Omental fat pad (tissue), 4 donors: ENCODE results near the gene TMEM51. TPM values are rescaled to one million over a fixed set of nuclear protein-coding genes. Genes with fewer than 3 reads are reported as not detected.
A peak's percentile ranks its signal among the peaks of the same experiment; 100 is the strongest.

ENCODE experiments used
- ATAC-seq: fragments of 150-250 bp; one replicate; pipeline ENCODE4 v1.9.1; 2016; ENCODE audit warnings: mild to moderate bottlenecking, moderate library complexity; ENCODE audit not compliant: low FRiP score
- DNase-seq: peaks from one replicate; pipeline ENCODE4 v3.0.0-alpha.2; 2019; ENCODE audit warnings: low spot score
- total RNA-seq, 4 donors: library from RNA; depleted of rRNA; stranded (reverse); fragments of >200 nt; gene quantifications; one replicate each; pipeline ENCODE4 v1.1.0, GENCODE V29; 2016
- TF ChIP-seq, protein P1 (sequence below), 3 donors: fragments of 450-650 bp; IDR thresholded peaks; one replicate each; pipeline ENCODE4 v1.5.1; 2016 to 2017; ENCODE audit warnings: antibody characterized with exemption in 3 of 3, mild to moderate bottlenecking in 3 of 3, moderate library complexity in 2 of 3

The TMEM51 gene
- total RNA-seq, 4 donors from 2014 or later, result 3.3 to 8.6 (median 4.4) TPM

DNA sequence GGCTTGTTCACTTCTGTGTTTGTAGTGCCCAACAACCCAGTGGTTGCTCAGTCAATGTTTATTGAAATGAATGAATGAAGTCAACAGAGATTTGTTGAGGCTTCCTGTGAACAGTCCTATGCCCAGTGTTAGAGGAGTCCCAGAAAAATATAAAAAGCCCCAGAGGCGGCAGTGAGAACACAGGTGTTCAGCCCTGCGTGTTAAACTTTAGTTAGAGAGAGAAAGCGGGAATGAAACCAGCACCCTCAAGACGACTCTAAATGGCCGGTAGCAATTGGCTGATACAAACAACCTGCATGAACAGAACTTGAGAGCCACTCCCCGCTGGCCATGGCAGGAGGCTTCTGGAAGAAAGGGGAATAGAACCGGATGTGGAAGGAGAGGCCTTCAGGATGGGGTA lies 22.6 kb downstream of the TMEM51 start:
- ATAC-seq (no peak), DNase-seq (no peak)
- TF ChIP-seq, protein P1, sequence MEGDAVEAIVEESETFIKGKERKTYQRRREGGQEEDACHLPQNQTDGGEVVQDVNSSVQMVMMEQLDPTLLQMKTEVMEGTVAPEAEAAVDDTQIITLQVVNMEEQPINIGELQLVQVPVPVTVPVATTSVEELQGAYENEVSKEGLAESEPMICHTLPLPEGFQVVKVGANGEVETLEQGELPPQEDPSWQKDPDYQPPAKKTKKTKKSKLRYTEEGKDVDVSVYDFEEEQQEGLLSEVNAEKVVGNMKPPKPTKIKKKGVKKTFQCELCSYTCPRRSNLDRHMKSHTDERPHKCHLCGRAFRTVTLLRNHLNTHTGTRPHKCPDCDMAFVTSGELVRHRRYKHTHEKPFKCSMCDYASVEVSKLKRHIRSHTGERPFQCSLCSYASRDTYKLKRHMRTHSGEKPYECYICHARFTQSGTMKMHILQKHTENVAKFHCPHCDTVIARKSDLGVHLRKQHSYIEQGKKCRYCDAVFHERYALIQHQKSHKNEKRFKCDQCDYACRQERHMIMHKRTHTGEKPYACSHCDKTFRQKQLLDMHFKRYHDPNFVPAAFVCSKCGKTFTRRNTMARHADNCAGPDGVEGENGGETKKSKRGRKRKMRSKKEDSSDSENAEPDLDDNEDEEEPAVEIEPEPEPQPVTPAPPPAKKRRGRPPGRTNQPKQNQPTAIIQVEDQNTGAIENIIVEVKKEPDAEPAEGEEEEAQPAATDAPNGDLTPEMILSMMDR (IDR thresholded peaks at IDR 0.05), result no peak

- TF ChIP-seq, protein P1 (IDR thresholded peaks at IDR 0.05), result no peak
- no peak for ATAC-seq
- no peak for DNase-seq
Measured at GRCh38 chr1:15176898-15177665, 23.5 kb downstream of the TMEM51 start.

DNA sequence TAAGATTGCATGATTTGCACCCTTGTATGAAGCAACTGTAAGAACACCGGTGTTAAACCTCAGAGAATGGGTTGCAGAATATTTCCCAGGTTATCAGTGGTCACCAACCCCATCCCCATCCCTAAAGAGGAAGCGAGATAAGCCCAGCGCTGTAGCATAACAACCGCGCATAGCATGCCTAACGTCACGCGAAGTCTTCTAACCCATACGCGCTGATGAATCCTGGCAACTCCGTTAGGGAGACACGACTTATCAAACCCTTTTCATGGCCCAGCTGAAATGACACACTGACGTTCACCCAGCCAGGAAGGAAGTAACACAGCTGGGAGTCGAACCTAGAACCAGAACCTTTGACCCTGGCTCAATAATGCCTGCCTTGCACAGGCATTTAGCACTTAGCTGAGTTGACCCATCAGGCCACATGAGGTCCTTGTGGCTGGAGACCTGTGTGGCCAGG lies 24.2 kb downstream of the TMEM51 start:
- TF ChIP-seq, protein P1 (IDR thresholded peaks at IDR 0.05), result no peak
- no peak for DNase-seq

DNA sequence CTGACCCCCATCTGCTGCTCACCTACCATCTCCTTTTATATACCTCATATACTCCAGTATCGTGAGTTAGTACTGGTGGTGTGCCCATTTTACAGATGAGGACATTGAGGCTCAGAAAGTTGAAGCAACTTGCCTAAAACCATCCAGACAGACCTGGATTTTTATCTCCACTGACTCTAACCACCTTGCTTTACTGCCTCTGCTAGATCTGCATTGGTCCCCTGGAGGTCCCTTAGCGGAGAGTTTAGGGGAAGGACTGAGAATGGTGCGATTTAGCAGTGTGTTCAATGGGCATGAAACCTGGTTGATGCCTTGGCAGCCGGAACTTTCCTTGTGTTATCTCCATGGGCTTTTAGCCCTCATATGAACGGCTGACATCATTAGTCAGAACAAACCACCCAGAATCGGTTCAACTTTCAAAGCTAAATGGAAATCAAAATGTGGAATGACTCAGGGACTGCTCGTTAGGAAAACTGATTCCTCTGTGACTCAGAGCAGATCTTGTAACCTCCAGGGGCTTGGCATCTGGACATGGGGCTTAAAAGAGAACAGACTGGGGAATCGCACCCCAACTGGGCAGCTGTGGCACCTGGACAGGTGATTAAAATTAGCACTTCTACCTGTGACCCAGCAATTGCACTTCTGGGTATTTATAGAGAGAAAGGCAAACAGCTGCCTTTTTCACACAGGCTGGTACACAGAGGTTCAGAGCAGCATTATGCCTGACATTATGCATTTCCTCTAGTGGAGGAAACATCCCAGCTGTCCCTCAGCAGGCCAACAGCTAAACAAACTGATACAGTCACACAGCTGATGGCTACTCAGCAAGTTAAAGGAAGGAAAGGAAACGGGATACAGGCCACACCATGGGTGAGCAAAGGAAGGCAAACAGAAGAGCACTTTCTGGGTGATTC lies 25.3 kb downstream of the TMEM51 start:
- ATAC-seq, result peak; percentile 78
- TF ChIP-seq, protein P1 (IDR thresholded peaks at IDR 0.05), result no peak
- no peak for DNase-seq

More for the DNA sequence above, 24.2 kb downstream of the TMEM51 start:
- no peak for ATAC-seq

DNA sequence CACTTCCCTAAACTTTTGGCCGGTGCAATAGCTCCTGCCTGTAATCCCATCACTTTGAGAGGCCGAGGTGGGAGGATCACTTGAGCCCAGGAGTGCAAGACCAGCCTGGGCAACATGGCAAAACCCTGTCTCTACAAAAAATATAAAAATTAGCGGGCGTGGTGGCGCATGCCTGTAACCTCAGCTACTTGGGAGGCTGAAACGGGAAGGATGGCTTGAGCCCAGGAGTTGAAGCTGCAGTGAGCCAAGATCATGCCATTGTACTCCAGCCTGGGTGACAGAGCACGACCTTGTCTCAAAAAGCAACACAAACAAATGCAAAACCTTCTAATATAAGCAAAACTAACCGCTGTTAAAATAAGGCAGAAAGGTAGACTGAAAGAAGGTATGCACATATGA lies 25.9 kb downstream of the TMEM51 start:
- TF ChIP-seq, protein P1 (IDR thresholded peaks at IDR 0.05), result no peak
- DNase-seq (no peak), ATAC-seq (no peak)

DNA sequence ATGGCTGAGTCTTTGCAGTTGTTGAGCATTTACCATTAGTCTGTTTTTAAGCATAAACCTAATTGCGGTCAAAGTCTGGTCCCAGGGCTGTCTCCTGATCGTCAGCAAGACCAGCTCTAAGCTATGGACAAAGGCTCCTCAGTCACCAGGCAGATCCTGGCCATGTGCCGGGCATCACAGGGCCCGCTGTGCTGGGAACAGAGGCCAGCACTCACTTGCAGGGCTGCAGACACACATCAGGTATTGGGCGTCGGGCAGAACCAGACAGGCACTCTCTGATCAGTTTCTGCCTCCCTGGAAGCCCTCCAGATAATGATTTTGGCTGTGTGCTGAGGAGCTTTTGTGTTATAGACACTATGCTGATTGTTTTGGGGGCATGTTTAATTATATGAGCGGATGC lies 26.6 kb downstream of the TMEM51 start:
- DNase-seq, result no peak
- no peak for ATAC-seq
- TF ChIP-seq, protein P1 (IDR thresholded peaks at IDR 0.05), result no peak
